ENCODE data around the gene GLRX2. TPM values are rescaled to one million over a fixed set of nuclear protein-coding genes. Genes with fewer than 3 reads are reported as not detected.
"Not testable (repeated sequence)": the region's sequence is repeated elsewhere in the genome, so short reads cannot be mapped to it uniquely, and the experiment has no call there.

The GLRX2 gene
- total RNA-seq, 1 donor from 2014 or later, result 11.0 TPM

- H3K27me3 Mint-ChIP-seq (ENCODE audit: unreplicated experiment), result peaks cover 10% of the 10 kb centered on the region
- H3K4me1 Mint-ChIP-seq (ENCODE audit: unreplicated experiment), result peaks cover 27% of the 10 kb centered on the region
- TF ChIP-seq CTCF (IDR thresholded peaks at IDR 0.05; ENCODE audit: unreplicated experiment), result no peak
- peak overlapping the region; percentile 98 for H3K27ac Mint-ChIP-seq (ENCODE audit: unreplicated experiment)
- H3K36me3 Mint-ChIP-seq (ENCODE audit: low read depth, unreplicated experiment), result peaks cover 15% of the 10 kb centered on the region
- peak; percentile 16 for DNase-seq (ENCODE audit: low spot score)
- peak overlapping the region; percentile 100 for H3K4me3 Mint-ChIP-seq (ENCODE audit: unreplicated experiment)
- no peaks in the 10 kb centered on the region for H3K9me3 Mint-ChIP-seq (ENCODE audit: unreplicated experiment)
These were observed 46.5 kb downstream of the GLRX2 start for GRCh38 chr1:193058529-193059281.

GRCh38 chr1:193054169-193054675 is 51.0 kb downstream of the GLRX2 start:
- peaks cover 8% of the 10 kb centered on the region for H3K27me3 Mint-ChIP-seq (ENCODE audit: unreplicated experiment)
- no peak overlapping the region for H3K27ac Mint-ChIP-seq (ENCODE audit: unreplicated experiment)
- TF ChIP-seq CTCF (IDR thresholded peaks at IDR 0.05; ENCODE audit: unreplicated experiment), result no peak
- no peak for DNase-seq (ENCODE audit: low spot score)
- H3K4me1 Mint-ChIP-seq (ENCODE audit: unreplicated experiment), result peaks cover 9% of the 10 kb centered on the region
- peaks cover 4% of the 10 kb centered on the region for H3K36me3 Mint-ChIP-seq (ENCODE audit: low read depth, unreplicated experiment)
- H3K9me3 Mint-ChIP-seq (ENCODE audit: unreplicated experiment), result no peaks in the 10 kb centered on the region
- no peak overlapping the region for H3K4me3 Mint-ChIP-seq (ENCODE audit: unreplicated experiment)

- H3K27ac Mint-ChIP-seq (ENCODE audit: unreplicated experiment), result not testable (repeated sequence)
These were observed 56.3 kb downstream of the GLRX2 start for GRCh38 chr1:193048913-193049312.

More at GRCh38 chr1:193048913-193049312, 56.3 kb downstream of the GLRX2 start:
- H3K36me3 Mint-ChIP-seq (ENCODE audit: low read depth, unreplicated experiment); H3K4me1 Mint-ChIP-seq (ENCODE audit: unreplicated experiment); H3K4me3 Mint-ChIP-seq (ENCODE audit: unreplicated experiment); H3K27me3 Mint-ChIP-seq (ENCODE audit: unreplicated experiment); H3K9me3 Mint-ChIP-seq (ENCODE audit: unreplicated experiment); DNase-seq (ENCODE audit: low spot score): not testable (repeated sequence)

Small RNAs within 50 kb of the gene (microRNA-seq; reads per million reads assigned to microRNA genes)
- gene MIR1278 (ENCODE audit: unreplicated experiment), result not detected

Other genes with a start within 250 kb of the GLRX2 start
- 24.9 TPM for gene UCHL5, start 46.1 kb downstream of the GLRX2 start, total RNA-seq (ENCODE audit: unreplicated experiment)
- 144 TPM for gene RO60, start 45.8 kb downstream of the GLRX2 start, total RNA-seq (ENCODE audit: unreplicated experiment)
- 45.2 TPM for gene CDC73, start 16.6 kb upstream of the GLRX2 start, total RNA-seq (ENCODE audit: unreplicated experiment)
- gene B3GALT2, start 81.2 kb upstream of the GLRX2 start, total RNA-seq (ENCODE audit: unreplicated experiment), result 0.10 TPM

All from endothelial cell (in vitro differentiated cells).